BLaER1 (cell line): ENCODE results near the gene RASSF6.
"Not testable (repeated sequence)": the region's sequence is repeated elsewhere in the genome, so short reads cannot be mapped to it uniquely, and the experiment has no call there.

ENCODE experiments used
- H3K27ac ChIP-seq: shearing (Covaris generic); formaldehyde crosslinking; 2 replicates; pipeline ENCODE4 v1.8.1; 2022
- H3K27me3 ChIP-seq: shearing (Covaris generic); formaldehyde crosslinking; 2 replicates; pipeline ENCODE4 v1.8.1; 2022
- H3K36me3 ChIP-seq: shearing (Covaris generic); formaldehyde crosslinking; 2 replicates; pipeline ENCODE4 v1.8.1; 2022
- H3K4me1 ChIP-seq: shearing (Covaris generic); formaldehyde crosslinking; 2 replicates; pipeline ENCODE4 v1.8.1; 2022
- H3K4me2 ChIP-seq: shearing (Covaris generic); formaldehyde crosslinking; 2 replicates; pipeline ENCODE4 v1.8.1; 2022
- H3K4me3 ChIP-seq: shearing (Covaris generic); formaldehyde crosslinking; 2 replicates; pipeline ENCODE4 v1.8.1; 2022
- H3K9ac ChIP-seq: shearing (Covaris generic); formaldehyde crosslinking; 2 replicates; pipeline ENCODE4 v1.8.1; 2022
- H3K9me3 ChIP-seq: shearing (Covaris generic); formaldehyde crosslinking; 2 replicates; pipeline ENCODE4 v1.8.1; 2022
- H4K20me1 ChIP-seq: shearing (Covaris generic); formaldehyde crosslinking; 2 replicates; pipeline ENCODE4 v1.8.1; 2022
- Cebpa-rat ChIP-seq: shearing (Covaris generic); IDR thresholded peaks from 2 replicates; pipeline ENCODE4 v1.8.1; 2022

RASSF6 gene, protein sequence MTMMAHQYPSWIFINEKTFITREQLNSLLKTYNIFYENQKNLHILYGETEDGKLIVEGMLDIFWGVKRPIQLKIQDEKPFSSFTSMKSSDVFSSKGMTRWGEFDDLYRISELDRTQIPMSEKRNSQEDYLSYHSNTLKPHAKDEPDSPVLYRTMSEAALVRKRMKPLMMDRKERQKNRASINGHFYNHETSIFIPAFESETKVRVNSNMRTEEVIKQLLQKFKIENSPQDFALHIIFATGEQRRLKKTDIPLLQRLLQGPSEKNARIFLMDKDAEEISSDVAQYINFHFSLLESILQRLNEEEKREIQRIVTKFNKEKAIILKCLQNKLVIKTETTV

DNA sequence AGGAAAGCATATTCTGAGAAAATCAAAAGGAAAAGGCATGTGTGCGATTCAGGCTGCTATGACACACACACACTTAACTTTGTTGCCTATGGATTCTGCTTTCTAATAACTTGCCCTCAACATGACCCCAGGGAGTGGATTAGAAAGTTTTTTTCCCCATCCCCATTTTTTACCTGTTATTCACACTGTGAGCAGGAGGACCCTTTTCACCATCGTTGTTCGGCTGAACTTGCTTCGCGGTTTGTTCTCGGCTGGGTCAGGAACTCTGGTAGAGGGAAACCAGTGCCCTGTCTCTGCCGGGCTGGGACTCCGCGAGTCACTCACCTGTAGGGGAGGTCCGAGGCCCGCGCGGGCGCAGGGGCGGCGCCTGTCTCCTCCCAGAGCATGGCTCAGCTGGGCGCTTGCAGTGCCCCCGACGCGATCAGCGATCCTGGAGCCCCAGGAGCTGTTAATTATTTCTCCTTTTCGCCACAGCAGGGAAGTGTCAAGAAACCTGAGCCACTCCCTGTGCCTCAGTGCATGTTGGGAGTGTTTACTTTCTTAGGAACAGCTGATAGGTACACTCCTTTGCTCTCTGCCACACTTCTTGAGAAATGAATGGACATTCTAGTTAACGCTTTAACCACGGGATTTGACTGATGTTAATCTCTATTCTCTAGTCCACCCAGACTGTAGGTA is at the start of gene RASSF6:
Gene RASSF6 (minus strand): TSS at position 322 of the 678 bp plus-strand sequence. CDS start 8,641 bp downstream, outside the sequence.
- H3K27ac ChIP-seq: no peak within 1 kb of the TSS
- no peak within 1 kb of the TSS for H3K4me2 ChIP-seq
- no peak within 1 kb of the TSS for H3K9ac ChIP-seq

DNA sequence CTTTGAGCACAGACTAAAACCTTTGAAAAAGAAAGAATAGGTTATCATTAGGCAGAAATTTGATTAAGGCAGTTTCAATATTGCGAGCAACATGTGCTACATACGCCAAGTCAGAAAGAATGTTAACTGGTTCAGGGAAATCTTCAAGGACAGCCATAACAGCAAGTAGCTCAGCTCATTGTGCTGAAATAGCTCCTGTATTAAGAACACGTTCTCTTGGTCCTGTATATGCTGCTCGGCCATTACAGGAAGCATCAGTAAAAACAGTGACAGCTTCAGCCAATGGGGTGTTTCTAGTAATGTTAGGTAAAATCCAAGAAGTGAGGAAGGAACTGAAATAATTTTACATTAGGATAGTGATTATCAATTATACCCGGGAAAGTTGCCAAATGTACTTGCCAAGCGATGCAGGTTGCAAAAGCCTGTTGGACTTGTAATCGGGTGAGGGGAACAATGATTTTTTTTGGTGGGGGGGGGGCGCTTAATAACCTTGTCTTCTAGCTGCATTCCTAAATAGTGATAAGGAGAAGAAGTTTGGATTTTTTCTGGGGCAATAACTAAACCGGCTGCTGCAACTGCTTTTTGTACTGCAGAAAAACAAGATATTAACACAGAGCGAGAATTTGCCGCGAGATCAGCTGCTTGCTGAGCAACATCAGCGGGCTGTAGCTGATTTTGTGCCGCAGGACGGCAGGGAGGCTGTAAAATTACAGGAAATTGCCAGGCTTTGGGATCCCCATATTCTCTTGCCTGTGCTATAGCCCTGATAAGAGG is 49.4 kb upstream of the RASSF6 start:
- no peaks in the 10 kb centered on the region for H3K4me1 ChIP-seq
- H3K4me2 ChIP-seq: no peak overlapping the region
- no peak overlapping the region for H3K27ac ChIP-seq
- TF ChIP-seq Cebpa-rat: no peak
- no peaks in the 10 kb centered on the region for H3K9me3 ChIP-seq
- H3K27me3 ChIP-seq: no peaks in the 10 kb centered on the region
- H3K36me3 ChIP-seq: no peaks in the 10 kb centered on the region
- H4K20me1 ChIP-seq: no peaks in the 10 kb centered on the region
- H3K9ac ChIP-seq: no peak overlapping the region
- H3K4me3 ChIP-seq: no peak overlapping the region

More for the DNA sequence above, at the start of gene RASSF6:
- Histone ChIP-seq H3K4me3 (no peak within 1 kb of the TSS), H3K4me1 (no peaks in the 10 kb centered on the region), H3K9me3 (no peaks in the 10 kb centered on the region), H3K36me3 (no peaks in the 10 kb centered on the region), H3K27me3 (no peaks in the 10 kb centered on the region), H4K20me1 (no peaks in the 10 kb centered on the region)
- no peak for TF ChIP-seq Cebpa-rat

DNA sequence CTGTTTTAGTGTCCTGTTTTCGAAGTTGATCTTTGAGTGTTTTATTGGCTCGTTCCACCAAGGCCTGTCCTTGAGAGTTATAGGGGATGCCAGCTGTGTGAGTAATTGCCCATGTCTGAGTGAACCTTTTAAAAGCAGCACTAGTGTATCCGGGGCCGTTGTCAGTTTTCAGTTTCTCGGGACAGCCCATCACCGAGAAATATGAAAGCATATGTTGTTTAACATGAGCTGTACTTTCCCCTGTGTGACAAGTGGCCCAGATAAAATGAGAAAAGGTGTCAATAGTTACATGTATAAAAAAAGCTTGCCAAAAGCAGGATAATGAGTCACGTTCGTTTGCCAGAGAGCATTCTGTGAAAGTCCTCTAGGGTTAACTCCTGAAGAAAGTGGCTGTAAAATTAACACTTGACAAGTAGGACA is 48.6 kb upstream of the RASSF6 start:
- no peak for TF ChIP-seq Cebpa-rat
- Histone ChIP-seq H3K4me2 (no peak overlapping the region), H3K9ac (no peak overlapping the region), H3K27ac (no peak overlapping the region), H3K4me1 (no peaks in the 10 kb centered on the region), H3K27me3 (no peaks in the 10 kb centered on the region), H3K9me3 (no peaks in the 10 kb centered on the region), H3K36me3 (no peaks in the 10 kb centered on the region), H3K4me3 (no peak overlapping the region), H4K20me1 (no peaks in the 10 kb centered on the region)

DNA sequence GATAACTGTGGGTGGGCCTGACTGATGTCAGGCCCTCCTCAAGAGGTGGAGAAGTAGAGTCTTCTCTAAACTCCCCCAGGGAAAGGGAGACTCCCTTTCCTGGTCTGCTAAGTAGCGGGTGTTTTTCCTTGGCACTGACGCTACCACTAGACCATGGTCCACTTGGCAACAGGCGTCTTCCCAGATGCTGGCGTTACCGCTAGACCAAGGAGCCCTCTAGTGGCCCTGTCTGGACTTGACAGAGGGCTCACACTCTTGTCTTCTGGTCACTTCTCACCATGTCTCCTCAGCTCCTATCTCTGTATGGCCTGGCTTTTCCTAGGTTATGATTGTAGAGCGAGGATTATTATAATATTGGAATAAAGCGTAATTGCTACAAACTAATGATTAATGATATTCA is 45.7 kb upstream of the RASSF6 start:
- H3K9ac ChIP-seq: not testable (repeated sequence)

DNA sequence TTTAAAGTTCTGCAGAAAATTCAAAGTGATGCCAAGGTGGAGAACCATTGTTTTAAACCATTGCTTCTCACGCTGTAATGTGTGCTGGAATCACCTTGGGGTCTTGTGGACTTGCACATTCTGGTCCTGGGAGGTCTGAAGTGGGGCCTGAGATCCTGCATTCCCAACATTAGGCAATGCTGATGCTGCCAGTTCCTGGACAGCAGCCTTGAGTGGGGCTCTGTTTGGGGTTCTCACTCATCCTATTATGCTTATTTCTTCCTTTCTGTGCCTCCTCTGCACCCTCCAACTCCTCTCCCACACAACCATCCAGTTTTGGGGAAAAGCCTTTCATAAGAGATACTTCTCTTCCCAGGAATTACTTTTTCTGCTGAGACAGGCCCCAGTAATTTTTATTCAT is 44.2 kb upstream of the RASSF6 start:
- Histone ChIP-seq H3K27ac (no peak overlapping the region), H3K4me2 (no peak overlapping the region), H4K20me1 (no peaks in the 10 kb centered on the region), H3K4me3 (no peak overlapping the region), H3K36me3 (no peaks in the 10 kb centered on the region), H3K9me3 (no peaks in the 10 kb centered on the region), H3K9ac (no peak overlapping the region), H3K27me3 (no peaks in the 10 kb centered on the region), H3K4me1 (no peaks in the 10 kb centered on the region)
- TF ChIP-seq Cebpa-rat: no peak

More for the DNA sequence above, 45.7 kb upstream of the RASSF6 start:
- H3K4me1 ChIP-seq, H4K20me1 ChIP-seq, H3K9me3 ChIP-seq, H3K27me3 ChIP-seq, H3K27ac ChIP-seq, H3K36me3 ChIP-seq, H3K4me3 ChIP-seq, H3K4me2 ChIP-seq: not testable (repeated sequence)

DNA sequence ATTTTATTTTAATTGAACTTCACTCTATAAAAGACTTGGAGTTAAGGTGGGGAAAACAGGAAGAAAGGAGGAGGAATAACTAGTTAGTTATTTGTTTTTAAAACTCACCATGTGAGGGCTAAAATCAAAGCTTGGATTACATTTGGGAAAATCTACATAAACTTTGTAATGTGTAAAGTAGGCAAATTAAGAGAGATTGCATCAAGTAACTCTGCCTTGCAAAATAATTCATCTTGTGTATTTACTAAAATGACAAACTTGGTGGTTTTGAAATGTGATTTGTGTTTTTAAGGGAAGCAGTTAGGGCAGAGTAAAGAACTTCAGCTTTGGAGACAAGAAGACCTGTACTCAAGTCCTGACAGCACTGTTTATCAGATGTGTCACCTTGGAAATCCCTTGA is 43.3 kb upstream of the RASSF6 start:
- no peak overlapping the region for H3K4me3 ChIP-seq
- H3K27me3 ChIP-seq: no peaks in the 10 kb centered on the region
- no peak overlapping the region for H3K9ac ChIP-seq
- TF ChIP-seq Cebpa-rat: no peak
- no peaks in the 10 kb centered on the region for H3K9me3 ChIP-seq
- no peaks in the 10 kb centered on the region for H3K4me1 ChIP-seq
- no peak overlapping the region for H3K4me2 ChIP-seq
- no peak overlapping the region for H3K27ac ChIP-seq
- H3K36me3 ChIP-seq: no peaks in the 10 kb centered on the region
- no peaks in the 10 kb centered on the region for H4K20me1 ChIP-seq

DNA sequence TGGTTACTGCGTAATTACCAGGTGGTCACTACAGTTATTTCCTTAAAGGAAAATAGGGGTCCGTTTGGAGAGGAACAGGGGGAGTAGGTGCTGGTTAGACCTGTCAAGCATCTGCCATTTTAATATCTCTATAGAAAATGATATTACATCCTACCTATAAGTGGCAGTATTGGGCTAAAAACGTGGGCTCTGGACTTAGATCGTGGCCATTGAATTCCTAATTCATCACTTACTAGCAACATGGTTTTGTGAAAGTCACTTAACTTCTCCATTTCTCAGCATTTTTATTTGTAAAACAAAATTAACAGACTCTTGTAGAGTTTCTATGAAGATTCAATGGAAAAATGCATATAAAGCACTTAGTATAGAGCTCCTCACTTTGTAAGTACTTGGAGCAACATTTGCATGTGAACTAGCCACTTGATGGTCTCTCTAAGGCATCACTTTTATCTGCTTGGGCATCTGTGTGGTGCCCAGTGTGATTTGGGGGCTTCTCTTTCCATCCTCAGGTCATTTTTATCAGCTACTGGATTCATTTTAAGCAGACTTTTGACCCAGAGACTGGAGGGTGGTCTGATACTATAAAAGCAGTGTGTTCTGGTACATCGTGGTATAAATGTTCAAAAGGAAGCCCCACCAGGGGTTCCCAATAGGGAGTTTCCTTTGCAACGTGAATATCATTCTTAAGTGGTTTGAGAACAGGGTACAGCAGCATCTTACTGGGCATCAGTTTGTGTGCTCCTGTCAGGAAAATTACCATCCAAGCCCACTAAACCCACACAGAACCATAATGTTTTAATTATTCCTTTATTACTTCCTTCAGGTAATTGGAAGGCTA is 42.7 kb upstream of the RASSF6 start:
- no peaks in the 10 kb centered on the region for H3K36me3 ChIP-seq
- no peaks in the 10 kb centered on the region for H4K20me1 ChIP-seq
- H3K27me3 ChIP-seq: no peaks in the 10 kb centered on the region
- no peak overlapping the region for H3K27ac ChIP-seq
- H3K9ac ChIP-seq: no peak overlapping the region
- TF ChIP-seq Cebpa-rat: no peak
- no peaks in the 10 kb centered on the region for H3K9me3 ChIP-seq
- H3K4me1 ChIP-seq: no peaks in the 10 kb centered on the region
- no peak overlapping the region for H3K4me2 ChIP-seq
- H3K4me3 ChIP-seq: no peak overlapping the region

DNA sequence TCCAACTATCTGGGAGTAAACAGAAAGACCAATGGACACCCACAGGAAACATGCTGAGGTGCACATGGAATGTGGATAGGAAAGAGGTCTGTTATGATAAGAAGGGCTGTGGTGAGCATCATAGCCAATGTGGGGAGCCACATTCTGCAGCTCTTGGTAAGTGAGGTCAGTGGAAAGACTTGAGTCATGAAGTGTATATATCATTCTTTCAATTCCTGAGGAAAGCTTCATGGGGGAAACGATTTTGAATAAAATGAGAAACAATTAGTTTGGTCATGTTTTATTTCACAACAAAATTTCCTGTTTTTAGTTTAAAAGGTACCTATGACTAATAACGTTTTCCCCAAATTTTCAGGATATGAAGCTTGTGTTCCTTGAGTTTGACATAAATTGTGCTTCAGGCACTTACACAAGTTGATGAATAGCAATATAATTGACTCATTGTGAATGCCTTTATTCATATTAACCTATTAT is 41.4 kb upstream of the RASSF6 start:
- no peaks in the 10 kb centered on the region for H3K36me3 ChIP-seq
- no peaks in the 10 kb centered on the region for H3K27me3 ChIP-seq
- H3K4me2 ChIP-seq: no peak overlapping the region
- no peaks in the 10 kb centered on the region for H3K9me3 ChIP-seq
- TF ChIP-seq Cebpa-rat: no peak
- H3K9ac ChIP-seq: no peak overlapping the region
- no peaks in the 10 kb centered on the region for H3K4me1 ChIP-seq
- no peaks in the 10 kb centered on the region for H4K20me1 ChIP-seq
- H3K27ac ChIP-seq: no peak overlapping the region
- no peak overlapping the region for H3K4me3 ChIP-seq

DNA sequence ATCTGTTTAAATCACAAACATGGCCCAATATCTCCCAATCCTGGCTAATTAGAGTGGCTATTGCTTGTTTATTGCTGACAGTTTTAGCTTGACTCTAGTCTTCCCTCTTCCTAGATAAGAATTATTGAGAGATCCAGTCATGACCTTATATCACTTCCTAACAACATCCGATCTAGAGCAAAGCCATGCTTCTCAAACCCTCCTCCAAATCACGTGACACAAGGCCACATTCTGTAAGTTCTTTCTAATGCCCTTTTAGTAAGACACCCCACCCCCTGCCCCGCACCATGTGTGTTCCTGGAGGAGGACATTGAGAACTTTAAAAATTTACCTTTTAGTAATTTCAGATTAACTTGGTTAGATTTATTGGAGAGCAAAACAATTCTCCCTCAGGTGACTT is 40.6 kb upstream of the RASSF6 start:
- Histone ChIP-seq H4K20me1 (no peaks in the 10 kb centered on the region), H3K4me1 (no peaks in the 10 kb centered on the region), H3K9ac (no peak overlapping the region), H3K4me2 (no peak overlapping the region), H3K4me3 (no peak overlapping the region), H3K27ac (no peak overlapping the region), H3K36me3 (no peaks in the 10 kb centered on the region), H3K9me3 (no peaks in the 10 kb centered on the region), H3K27me3 (no peaks in the 10 kb centered on the region)
- no peak for TF ChIP-seq Cebpa-rat
